NCI-H2171 treated with DMSO at 0.1 percent for 48 hours (cell line): ENCODE data around the gene PANK2.
"Not testable (repeated sequence)": the region's sequence is repeated elsewhere in the genome, so short reads cannot be mapped to it uniquely, and the experiment has no call there.

Source experiments
- DNase-seq: peaks from one replicate; lab custom pipeline; 2025; lab: John Stamatoyannopoulos, UW

Gene PANK2

DNA sequence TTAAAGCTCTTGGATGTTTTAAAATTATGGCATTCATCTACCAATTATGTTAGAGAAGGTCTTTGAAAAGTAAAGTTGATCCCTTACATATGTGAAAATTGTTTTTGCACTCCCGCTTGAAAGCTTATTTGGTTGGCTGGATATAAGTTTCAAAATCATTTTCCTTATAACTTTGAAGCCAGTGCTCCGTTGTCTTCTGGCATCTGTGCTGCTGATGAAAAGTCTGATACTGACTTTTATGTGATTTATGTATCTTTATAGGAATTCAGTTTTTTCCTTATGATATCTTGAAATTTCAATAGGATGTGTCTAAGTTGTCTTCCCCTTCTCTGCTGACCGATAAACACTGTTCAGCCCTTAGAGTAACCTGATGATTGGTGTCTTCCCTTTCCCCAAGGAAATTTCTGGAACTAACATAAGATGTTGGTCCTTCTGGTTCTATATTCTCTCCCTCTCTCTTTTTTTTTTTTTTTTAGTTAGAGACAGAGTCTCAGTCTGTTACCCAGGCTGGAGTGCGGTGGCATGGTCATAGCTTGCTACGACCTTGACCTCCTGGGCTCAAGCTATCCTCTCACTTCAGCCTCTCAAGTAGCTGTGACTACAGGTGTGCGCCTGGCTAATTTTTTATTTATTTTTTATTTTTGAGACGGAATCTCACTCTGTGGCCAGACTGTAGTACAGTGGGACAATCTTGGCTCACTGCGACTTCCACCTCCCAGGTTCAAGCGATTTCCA lies 12.7 kb downstream of the PANK2 start:
- DNase-seq, result no peak

DNA sequence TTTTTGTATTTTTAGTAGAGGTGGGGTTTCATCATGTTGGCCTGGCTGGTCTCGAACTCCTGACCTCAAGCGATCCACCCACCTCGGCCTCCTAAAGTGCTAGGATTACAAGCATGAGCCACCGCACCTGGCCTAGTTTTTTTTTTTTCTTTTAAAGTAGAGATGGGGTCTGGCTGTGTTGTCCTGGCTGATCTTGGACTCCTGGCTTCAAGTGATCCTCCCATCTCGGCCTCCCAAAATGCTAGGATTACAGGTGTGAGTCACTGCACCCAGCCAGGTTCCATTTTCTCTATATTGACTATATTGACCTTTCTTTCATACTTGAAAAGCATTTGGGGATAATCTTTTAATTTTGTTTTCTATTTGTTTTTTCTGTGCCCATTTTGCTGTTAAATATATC lies 13.3 kb downstream of the PANK2 start:
- no peak for DNase-seq

DNA sequence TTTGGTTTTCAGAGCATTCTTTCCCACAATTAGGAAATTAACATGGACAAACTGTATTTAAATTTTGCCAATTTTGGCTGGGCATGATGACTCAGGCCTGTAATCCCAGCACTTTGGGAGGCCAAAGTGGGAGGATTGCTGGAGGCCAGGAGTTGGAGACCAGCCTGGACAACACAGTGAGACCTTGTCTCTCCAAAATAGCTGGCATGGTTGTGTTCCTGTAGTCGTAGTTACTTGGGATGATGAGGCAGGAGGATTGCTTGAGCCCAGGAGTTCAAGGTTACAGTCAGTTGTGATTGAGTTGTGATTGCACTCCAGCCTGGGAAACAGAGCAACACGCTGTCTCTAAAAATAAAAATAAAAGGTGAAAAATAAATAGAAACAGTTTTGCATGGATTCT lies 15.0 kb downstream of the PANK2 start:
- DNase-seq, result no peak

DNA sequence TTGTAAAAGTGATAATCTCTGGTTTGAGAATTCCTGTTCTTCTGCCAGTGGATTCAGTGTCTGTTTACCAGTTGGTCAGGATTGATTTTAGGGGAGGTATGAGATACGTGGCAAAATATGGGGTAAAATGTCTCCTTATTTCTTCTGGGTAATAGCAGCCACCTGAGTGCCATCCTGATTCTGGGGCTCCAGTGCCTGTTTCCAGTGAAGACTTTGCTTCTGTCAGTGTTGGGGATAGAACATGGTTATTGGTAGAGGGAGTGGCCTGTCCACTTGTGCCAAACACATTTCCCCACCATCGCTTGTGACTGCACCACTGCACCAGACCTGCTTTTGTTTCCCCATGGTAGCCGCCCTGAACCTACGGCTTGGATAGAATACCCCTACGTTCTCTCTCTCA lies 15.7 kb downstream of the PANK2 start:
- DNase-seq, result no peak

DNA sequence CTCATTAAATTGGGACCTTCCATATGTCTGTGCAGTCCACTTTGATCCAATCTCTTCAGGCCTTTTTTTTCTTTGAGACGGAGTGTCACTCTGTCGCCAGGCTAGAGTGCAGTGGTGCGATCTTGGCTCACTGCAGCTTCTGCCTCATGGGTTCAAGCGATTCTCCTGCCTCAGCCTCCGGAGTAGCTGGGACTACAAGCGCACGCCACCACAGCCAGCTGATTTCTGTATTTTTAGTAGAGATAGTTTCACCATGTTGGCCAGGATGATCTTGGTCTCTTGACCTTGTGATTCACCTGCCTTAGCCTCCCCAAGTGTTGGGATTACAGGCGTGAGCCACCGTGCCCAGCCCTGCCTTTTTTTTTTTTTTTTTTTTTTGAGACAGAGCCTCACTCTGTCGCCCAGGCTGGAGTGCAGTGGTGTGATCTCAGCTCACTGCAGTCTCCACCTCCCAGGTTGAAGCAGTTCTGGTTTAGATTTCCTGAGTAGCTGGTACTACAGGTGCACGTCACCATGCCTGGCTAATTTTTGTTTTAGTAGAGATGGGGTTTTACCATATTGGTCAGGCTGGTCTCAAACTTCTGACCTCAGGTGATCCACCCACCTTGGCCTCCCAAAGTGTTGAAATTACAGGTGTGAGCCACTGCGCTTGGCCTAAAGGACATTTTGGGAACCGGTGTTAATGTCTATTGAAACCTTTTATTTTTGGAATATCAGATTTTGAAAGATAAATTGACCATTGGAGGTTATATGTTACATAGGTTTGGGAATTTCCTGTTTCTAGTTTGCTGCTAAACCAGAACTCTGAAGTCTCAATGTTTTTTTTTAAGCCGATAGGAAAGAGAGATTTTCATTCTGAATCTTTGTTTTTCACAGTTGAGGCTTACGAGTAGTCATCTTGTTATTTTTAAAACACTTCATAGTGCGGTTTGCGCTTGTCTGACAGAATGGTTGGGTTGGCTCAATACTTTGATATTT lies 17.8 kb downstream of the PANK2 start:
- not testable (repeated sequence) for DNase-seq

DNA sequence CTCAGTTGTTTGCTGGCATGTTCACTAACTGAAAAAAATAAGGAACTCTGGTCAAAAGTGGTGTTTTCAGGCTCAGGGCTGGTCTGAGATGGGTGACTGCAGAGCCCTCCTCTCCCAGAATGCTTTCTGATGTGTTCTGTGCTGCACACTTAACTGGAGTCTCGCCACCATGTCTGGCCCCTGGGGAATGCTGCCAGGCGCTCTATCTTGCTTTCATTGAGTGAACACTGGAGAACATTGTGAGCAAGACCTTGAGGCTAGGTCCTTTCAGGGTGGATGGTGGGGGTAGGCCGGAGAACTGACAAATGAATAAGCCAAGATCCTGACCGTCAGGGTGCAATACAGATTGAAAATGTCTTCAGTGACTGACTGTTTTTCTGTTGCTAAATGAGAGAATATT lies 19.5 kb downstream of the PANK2 start:
- no peak for DNase-seq

DNA sequence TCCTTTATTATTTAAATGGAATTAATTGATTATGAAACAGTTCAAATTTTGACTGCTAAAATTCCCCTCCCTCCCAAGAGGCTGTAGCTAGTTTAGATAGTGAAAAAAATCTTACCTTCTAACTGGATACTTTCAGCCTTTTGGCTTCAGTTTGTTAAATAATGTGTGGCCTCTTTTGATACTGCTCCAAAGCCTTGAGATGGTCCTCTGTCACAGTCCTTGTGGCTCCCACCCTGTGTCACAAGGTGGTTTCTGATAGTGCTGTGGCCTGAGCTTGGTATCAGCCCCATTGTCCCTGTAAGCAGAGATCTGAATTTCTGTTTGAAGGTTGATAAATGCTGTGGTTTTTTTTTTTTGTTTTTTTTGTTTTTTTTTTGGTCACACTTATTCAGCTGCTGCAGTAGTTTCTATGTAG lies 20.8 kb downstream of the PANK2 start:
- no peak for DNase-seq

DNA sequence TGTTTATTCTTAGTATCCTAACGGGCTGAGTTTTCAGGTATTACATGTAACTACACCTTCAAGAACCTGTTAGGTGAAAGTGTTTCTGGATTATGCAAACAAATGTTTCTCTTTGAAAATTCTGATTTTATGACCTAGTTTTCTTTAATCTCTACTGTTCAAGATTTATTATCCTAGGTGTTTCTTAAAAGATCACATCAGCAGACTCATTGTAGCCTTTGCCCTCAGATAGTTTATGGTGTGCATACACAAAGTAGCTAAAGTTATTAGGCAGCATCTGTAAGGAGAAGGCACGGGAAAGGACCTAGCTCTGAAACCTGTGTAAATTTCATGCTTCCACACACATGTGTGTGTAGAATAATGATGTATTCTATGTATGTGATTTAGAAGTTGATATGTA lies 21.7 kb downstream of the PANK2 start:
- DNase-seq, result no peak

DNA sequence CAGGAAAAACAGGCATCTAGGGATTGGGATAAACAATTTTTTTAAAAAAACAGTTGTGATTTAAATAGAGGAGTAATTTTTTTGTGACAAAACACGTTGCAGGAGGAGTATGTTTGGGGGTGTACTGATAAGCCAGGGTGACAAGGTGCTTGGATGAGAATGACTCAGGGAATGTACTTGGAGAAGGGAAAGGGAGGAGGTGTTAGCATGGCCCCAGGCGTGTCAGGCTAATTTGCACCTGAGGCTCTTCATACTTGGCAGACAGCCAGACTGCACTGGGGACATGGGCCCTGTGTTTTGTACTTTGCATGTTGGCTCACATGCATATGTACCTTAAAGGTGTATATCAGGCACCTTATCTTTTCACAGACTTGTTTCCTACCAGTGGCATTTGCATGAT lies 22.8 kb downstream of the PANK2 start:
- peak; percentile 75 for DNase-seq

DNA sequence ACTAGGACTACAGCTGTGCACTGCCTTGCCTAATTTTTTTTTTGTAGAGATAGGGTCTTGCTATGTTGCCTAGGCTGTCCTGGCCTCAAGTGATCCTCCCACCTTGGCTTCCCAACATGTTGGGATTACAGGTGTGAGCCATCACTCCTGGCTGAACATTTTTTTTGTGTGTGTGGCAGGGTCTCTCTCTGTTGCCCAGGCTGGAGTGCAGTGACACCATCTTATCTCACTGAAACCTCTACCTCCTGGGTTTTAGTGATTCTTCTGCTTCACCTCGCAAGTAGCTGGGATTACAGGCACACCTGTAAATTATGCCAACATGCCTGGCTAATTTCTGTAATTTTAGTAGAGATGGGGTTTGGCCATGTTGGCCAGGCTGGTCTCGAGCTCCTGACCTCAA lies 25.3 kb downstream of the PANK2 start:
- DNase-seq, result no peak

DNA sequence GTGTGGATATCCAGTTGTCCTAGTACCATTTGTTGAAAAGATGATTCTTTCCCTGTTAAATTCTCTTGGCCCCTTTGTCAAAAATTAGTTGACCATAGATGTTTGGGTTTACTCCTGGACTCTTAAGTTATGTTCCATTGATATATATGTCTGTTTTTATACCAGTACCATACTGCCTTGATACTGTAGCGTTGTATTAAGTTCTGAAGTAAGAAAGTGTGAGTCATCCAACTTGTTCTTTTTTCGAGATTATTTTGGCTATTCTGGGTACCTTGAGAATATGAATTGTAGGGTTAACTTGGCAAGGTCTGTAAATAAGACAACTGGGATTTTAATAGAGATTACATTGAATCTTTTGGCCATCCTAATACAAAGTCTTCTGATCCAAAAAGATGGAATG lies 26.5 kb downstream of the PANK2 start:
- no peak for DNase-seq

DNA sequence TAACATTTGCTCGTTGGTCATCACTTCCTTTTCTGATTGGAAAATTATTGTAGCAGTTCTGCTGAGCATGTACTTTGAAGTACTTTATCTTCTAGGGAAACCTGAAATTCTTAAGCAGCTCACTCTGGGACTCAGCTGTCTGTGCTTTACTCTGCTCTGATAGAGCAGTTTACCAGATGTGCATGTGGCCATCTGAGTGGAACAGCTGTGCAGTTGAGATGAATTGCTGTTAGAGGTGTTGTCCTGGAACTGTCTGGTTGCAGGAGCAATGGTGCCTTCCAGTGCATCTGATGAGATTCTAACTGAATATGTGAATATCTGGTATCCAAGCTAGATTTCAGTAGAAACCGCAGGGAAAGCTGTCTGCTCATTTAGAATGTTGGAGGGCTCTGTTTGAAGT lies 27.2 kb downstream of the PANK2 start:
- DNase-seq, result no peak

DNA sequence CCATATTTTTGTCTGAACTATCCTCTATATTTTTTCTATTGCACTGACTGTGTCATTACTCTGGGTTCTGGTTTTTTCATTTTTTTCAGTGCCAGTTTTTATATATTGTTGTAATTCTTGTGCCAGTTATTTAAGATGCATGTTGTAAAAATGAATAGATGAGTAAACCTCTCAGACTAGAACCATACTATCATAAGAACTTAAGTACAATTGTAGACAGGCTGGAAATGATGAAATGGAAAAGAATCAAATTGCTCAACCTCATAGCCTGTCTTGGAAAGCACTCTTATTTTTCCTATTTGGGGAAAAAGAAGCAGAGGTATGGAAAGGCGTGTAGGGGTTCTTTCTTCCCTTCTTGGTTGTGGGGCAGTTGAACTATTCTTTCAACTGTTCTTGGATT lies 30.2 kb downstream of the PANK2 start:
- no peak for DNase-seq

DNA sequence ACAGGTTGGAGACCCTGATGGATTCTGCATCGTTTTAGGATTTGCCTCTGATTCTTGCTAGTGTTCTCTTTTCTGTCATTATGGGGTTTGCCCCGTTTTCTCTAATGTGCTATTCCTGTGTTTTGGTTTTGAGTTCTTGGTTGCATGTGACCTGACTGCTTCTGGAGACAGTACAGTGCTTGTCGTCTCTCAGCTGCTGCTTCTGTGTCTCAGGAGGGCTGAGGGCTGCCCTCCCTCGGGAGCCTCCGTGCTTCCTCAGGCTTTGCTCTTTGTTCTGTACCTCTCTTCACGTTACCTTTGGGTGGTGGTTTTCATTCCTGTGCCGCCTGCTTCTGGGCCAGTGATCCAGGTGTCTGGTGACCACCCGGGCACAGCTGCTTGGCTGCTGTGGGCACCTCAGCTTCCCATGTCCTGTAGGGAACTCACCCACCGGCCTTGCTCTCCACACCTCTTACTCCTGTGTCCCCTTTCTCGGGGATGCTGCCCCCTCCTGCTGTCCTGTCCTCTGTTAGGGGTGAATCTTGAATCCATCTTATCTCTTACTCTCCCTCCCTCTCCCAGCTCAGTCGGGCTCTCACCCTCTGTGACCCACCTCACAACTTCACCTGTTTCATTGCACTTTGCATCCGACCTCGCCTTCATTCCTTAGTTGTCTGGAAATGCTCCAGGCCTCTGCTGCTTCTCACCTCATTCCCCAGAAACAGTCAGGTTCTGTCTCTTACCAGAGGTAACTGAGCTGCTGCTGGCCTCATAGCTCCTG lies 33.2 kb downstream of the PANK2 start:
- DNase-seq, result peak; percentile 13

DNA sequence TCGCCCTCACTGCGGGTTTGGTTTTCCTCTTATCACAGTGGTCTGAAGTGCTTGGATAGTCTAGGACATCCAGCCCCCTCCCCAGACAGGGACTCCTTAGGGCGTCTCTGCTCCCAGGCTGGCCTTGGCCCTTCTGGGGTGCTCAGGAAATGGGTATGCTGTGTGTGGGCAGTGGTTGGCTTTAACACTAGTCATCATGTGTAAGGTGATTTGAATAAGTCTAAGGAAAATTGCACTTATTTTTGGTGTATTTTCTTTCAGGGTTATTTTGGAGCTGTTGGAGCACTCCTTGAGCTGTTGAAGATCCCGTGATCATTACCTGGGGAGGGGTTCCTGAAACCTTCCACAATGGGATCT lies 33.8 kb downstream of the PANK2 start:
- no peak for DNase-seq

DNA sequence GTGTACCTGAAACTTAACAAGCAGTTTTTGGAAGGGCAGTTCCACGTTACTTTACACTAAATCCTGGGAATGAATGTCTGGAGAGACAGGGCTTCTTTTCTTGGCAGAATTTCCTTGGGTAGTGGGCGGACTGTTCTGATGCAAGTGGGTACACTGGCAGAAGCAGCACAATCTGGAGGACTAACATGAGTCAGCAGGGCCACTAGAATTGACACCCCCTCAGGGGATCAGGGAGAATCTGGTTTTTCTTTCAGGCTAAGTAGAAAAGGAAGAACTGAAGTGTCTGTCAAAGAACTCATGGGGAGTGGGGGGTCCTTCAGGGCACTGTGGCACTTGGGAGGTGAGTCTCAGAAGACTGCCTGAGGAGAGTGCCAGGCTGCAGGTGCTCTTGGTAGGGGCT lies 34.6 kb downstream of the PANK2 start:
- peak; percentile 25 for DNase-seq

DNA sequence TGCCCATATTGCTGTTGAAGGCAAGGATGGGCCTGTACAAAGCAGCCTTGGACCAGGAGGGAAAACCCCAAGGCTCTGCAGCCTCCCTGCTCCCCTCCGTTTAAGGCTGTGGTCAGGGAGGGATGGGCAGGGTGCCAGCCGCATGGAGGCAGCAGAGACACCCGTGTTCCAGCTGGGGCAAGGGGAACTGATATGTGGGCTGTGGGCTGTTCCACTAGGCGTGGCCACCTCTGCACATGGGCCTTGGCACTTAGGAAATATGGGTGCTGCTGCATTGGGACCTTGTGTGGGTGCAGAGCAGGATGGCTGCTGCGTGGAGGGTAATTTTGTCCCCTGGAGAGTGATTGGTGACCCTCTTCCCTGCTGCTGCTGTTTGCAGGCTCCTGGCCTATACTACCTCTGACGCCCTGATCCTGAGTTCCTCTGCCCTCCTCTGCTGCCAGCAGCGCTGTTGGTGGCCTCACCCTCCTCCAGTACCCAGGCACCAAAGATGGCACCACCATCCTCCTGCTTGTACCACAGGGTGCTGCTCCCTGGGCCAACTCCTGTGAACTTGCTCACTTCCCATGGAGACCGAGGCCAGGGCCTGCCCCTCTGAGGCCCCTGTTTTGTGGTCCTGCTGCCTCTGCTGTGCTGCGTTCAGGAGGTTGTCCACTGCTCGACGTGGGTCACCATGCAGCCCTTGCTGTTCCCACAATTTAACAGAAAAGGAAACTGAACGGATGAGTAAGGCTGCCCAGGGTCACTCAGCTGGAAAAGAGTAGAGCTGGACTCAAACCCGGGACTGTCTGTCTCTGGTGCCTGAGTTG lies 35.3 kb downstream of the PANK2 start:
- no peak for DNase-seq

DNA sequence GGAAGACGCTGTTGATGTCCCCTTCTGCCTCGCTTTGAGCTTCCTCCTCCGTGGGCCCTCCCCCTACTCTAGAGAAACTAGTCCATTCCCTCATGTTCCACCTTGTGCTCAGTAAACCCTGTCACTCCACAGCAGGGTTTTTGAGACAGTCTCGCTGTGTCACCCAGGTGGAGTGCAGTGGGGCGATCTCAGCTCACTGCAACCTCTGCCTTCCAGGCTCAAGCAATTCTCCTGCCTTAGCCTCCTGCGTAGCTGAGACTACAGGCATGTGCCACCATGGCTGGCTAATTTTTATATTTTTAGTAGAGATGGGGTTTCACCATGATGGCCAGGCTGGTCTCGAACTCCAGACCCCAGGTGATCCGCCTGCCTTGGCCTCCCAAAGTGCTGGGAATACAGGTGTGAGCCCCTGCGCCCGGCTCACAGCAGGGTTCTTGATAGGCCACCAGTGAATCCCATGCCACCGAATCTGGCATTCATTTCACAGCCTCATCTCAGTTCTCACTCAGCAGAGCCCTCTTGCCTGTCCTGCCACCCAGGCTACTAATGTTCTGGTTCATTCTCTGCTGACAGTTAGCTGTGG lies 36.0 kb downstream of the PANK2 start:
- DNase-seq, result no peak

DNA sequence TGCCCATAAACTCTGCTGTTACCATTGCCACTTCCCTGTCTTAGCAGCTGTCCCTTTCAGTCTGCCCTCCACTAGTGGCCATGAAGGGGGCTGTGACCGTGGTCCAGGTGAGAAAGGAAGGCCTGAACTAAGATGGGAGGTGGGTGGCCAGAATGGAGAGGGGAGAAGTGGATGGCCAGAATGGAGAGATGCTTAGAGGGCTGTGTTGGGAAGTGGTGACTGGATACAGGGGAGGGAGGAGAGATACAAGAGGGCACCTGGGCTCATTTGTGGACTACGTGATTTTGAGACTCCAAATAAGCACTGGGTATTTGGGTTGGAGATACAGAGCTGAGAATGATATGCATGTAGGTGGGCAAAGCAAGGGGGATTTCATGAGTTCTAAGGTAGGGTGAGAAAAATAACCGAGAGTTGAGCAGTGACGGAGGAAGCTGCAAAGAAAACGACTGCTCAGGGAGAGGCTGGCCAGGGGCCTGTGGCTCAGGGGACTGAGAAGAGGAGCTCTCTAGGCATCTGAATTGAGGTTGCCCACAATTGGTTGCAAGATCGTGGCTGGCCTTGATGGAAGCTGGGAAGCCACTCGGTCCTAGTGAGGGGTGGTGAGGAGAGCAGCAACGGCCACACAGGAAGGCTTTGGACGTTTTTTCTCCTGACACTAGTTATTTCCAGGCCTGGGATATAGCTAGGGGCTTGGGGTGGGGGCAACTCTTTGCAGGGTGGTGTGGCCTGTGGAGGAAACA lies 36.9 kb downstream of the PANK2 start:
- DNase-seq, result peak; percentile 29

DNA sequence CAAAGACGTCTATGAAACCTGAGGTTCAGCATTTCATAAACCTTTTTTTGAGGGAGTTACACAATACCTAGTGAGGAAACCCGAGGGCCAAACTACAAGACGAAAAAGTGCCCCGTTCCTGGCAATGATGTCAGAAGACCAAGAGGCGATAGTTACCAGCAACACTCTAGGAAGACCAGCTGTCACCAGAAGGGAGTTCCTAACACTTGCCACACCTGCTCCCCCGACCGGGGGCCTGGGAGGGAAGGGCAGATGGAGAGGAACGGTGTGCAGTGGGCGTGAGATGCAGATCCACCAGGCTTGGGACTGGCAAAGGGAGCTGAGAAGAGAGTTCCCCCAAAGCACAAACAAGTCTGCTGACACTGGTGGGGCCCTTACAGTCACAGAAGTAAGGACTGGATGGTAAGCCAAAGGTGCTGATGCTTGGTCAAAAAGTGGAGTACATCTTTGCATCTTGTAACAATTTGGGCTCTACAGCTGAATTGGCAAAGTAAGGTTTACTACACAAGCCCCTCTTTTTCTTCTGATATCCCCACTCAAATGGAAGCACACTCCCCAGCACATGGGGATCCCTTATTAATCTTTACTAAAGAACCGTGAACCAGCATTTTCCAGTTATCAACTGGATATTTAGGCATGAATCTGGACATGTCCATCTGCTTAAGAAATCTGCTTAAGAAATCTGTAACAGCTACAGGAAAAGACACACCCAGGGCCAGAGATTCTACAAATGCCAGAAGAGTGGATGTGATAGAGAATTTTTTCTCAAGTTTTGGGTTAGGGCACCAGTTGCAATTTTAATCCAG lies 38.5 kb downstream of the PANK2 start:
- DNase-seq, result peak; percentile 99
